ENCODE results near the gene KCNJ12.
"Not testable (repeated sequence)": the region's sequence is repeated elsewhere in the genome, so short reads cannot be mapped to it uniquely, and the experiment has no call there.

Gene KCNJ12

GRCh38 chr17:21376081-21376758 lies at the start of gene KCNJ12:
Gene KCNJ12, plus strand, starts transcription at chr17:21376357. Its CDS starts 38,986 bp downstream, at chr17:21415343.
- DNase-seq (ENCODE audit: low read depth in 4 of 4, low spot score in 1 of 4): no peak

GRCh38 chr17:21327921-21328320 lies 48.2 kb upstream of the KCNJ12 start:
- DNase-seq (ENCODE audit: low read depth in 4 of 4, low spot score in 1 of 4): not testable (repeated sequence)

- DNase-seq (ENCODE audit: low read depth in 4 of 4, low spot score in 1 of 4): not testable (repeated sequence)
Measured at GRCh38 chr17:21328778-21329177, 47.4 kb upstream of the KCNJ12 start.

GRCh38 chr17:21330436-21331160 lies 45.6 kb upstream of the KCNJ12 start:
- no peak for DNase-seq (ENCODE audit: low read depth in 4 of 4, low spot score in 1 of 4)

GRCh38 chr17:21336541-21337294 lies 39.4 kb upstream of the KCNJ12 start:
- DNase-seq (ENCODE audit: low read depth in 4 of 4, low spot score in 1 of 4): not testable (repeated sequence)

- not testable (repeated sequence) for DNase-seq (ENCODE audit: low read depth in 4 of 4, low spot score in 1 of 4)
Measured at GRCh38 chr17:21337981-21338625, 38.1 kb upstream of the KCNJ12 start.

- DNase-seq (ENCODE audit: low read depth in 4 of 4, low spot score in 1 of 4): no peak
Measured at GRCh38 chr17:21339011-21339410, 37.1 kb upstream of the KCNJ12 start.

GRCh38 chr17:21339571-21339970 lies 36.6 kb upstream of the KCNJ12 start:
- not testable (repeated sequence) for DNase-seq (ENCODE audit: low read depth in 4 of 4, low spot score in 1 of 4)

GRCh38 chr17:21340407-21340806 lies 35.8 kb upstream of the KCNJ12 start:
- DNase-seq (ENCODE audit: low read depth in 4 of 4, low spot score in 1 of 4): not testable (repeated sequence)

- DNase-seq (ENCODE audit: low read depth in 4 of 4, low spot score in 1 of 4): not testable (repeated sequence)
Measured at GRCh38 chr17:21341279-21341678, 34.9 kb upstream of the KCNJ12 start.

GRCh38 chr17:21341925-21342540 lies 34.1 kb upstream of the KCNJ12 start:
- not testable (repeated sequence) for DNase-seq (ENCODE audit: low read depth in 4 of 4, low spot score in 1 of 4)

GRCh38 chr17:21343061-21343949 lies 32.9 kb upstream of the KCNJ12 start:
- not testable (repeated sequence) for DNase-seq (ENCODE audit: low read depth in 4 of 4, low spot score in 1 of 4)

- not testable (repeated sequence) for DNase-seq (ENCODE audit: low read depth in 4 of 4, low spot score in 1 of 4)
Measured at GRCh38 chr17:21344801-21345200, 31.4 kb upstream of the KCNJ12 start.

- DNase-seq (ENCODE audit: low read depth in 4 of 4, low spot score in 1 of 4): no peak
Measured at GRCh38 chr17:21345236-21345635, 30.9 kb upstream of the KCNJ12 start.

- not testable (repeated sequence) for DNase-seq (ENCODE audit: low read depth in 4 of 4, low spot score in 1 of 4)
Measured at GRCh38 chr17:21346107-21346506, 30.1 kb upstream of the KCNJ12 start.

GRCh38 chr17:21346651-21347250 lies 29.4 kb upstream of the KCNJ12 start:
- DNase-seq (ENCODE audit: low read depth in 4 of 4, low spot score in 1 of 4): not testable (repeated sequence)

- DNase-seq (ENCODE audit: low read depth in 4 of 4, low spot score in 1 of 4): not testable (repeated sequence)
Measured at GRCh38 chr17:21347660-21348059, 28.5 kb upstream of the KCNJ12 start.

GRCh38 chr17:21348081-21348925 lies 27.9 kb upstream of the KCNJ12 start:
- not testable (repeated sequence) for DNase-seq (ENCODE audit: low read depth in 4 of 4, low spot score in 1 of 4)
